Endothelial cell of umbilical vein (primary cell): Measurements from ENCODE around the gene ATP5PB. TPM values are rescaled to one million over a fixed set of nuclear protein-coding genes. Genes with fewer than 3 reads are reported as not detected.

ENCODE experiments used
- BruUV-seq: library from RNA; stranded (reverse); fragments of 400-500 nt; replicated peaks from 2 replicates; lab custom pipeline; 2021; lab: Mats Ljungman, UMichigan
- CTCF ChIA-PET: fragments of 300-600, 350-600 bp; sonication (Branson Sonifier 250); formaldehyde crosslinking; loops from one replicate; lab custom pipeline; 2021; ENCODE audit warnings: antibody characterized with exemption, inconsistent platforms; lab: Charles Lee
- POLR2A ChIA-PET: fragments of 300-600, 350-600 bp; sonication (Branson Sonifier 250); formaldehyde crosslinking; loops from one replicate; lab custom pipeline; 2021; ENCODE audit warnings: antibody characterized with exemption, inconsistent platforms; lab: Charles Lee
- DNase-seq: peaks from one replicate; pipeline ENCODE4 v3.0.0-alpha.2; 2011; ENCODE audit warnings: low read depth, low spot score
- FAIRE-seq: peaks from 2 replicates; lab custom pipeline; 2011; peaks lifted over from hg19 to GRCh38; lab: Jason Lieb, UNC
- H2AFZ ChIP-seq: 2 replicates; pipeline ENCODE4 v1.6.0; 2012; ENCODE audit warnings: low read depth, low read length, control low read depth, inconsistent platforms
- H3K27ac ChIP-seq: 2 replicates; pipeline ENCODE4 v1.5.1; 2011; ENCODE audit warnings: low read depth, mild to moderate bottlenecking, control low read depth, low read length, moderate library complexity; ENCODE audit not compliant: insufficient read depth
- H3K27me3 ChIP-seq, 2 experiments: 2 replicates each; pipeline versions ENCODE4 v1.6.0 to v1.6.1; 2011; ENCODE audit warnings: low read length in 2 of 2, mixed read lengths in 1 of 2; ENCODE audit not compliant: control insufficient read depth in 2 of 2, insufficient read depth in 2 of 2
- H3K36me3 ChIP-seq, 2 experiments: 2 replicates in 1 of 2; 3 replicates in 1 of 2; pipeline ENCODE4 v1.5.1; 2011; ENCODE audit warnings: low read length in 2 of 2, mild to moderate bottlenecking in 1 of 2, moderate library complexity in 1 of 2; ENCODE audit not compliant: control insufficient read depth in 2 of 2, insufficient read depth in 2 of 2; ENCODE audit errors: extremely low read depth in 1 of 2
- H3K4me1 ChIP-seq: 3 replicates; pipeline ENCODE4 v1.5.1; 2011; ENCODE audit warnings: mild to moderate bottlenecking, low read length; ENCODE audit not compliant: control insufficient read depth, insufficient read depth; ENCODE audit errors: extremely low read depth
- H3K4me2 ChIP-seq: 2 replicates; pipeline ENCODE4 v1.6.1; 2011; ENCODE audit warnings: low read length, control low read depth, mixed read lengths; ENCODE audit not compliant: insufficient read depth
- H3K4me3 ChIP-seq, 3 experiments: fragments of 200-600 bp in 1 of 3; sonication (generic), shearing (Covaris generic) in 1 of 3; replicated peaks in 1 of 3; 2 replicates each; pipeline ENCODE4 v1.5.1; 2011 to 2016; ENCODE audit warnings: control low read depth in 3 of 3, low read length in 3 of 3, mild to moderate bottlenecking in 2 of 3, inconsistent platforms in 1 of 3, low read depth in 1 of 3, moderate library complexity in 1 of 3; ENCODE audit not compliant: insufficient read depth in 1 of 3
- H3K79me2 ChIP-seq: 2 replicates; pipeline ENCODE4 v1.6.0; 2012; ENCODE audit warnings: low read length, inconsistent platforms; ENCODE audit not compliant: control insufficient read depth, insufficient read depth
- H3K9ac ChIP-seq: replicated peaks from 2 replicates; pipeline ENCODE3; 2011; ENCODE audit warnings: low read length, control low read depth; ENCODE audit not compliant: insufficient read depth; ENCODE audit errors: extremely low read depth
- H3K9me1 ChIP-seq: replicated peaks from 3 replicates; pipeline ENCODE4 v1.6.0; 2011; ENCODE audit warnings: mild to moderate bottlenecking, low read length; ENCODE audit not compliant: control insufficient read depth, insufficient read depth; ENCODE audit errors: extremely low read depth
- H3K9me3 ChIP-seq: replicated peaks from 2 replicates; pipeline ENCODE4 v1.5.1; 2012; ENCODE audit warnings: low read length, inconsistent platforms; ENCODE audit not compliant: control insufficient read depth, insufficient read depth
- H4K20me1 ChIP-seq: replicated peaks from 2 replicates; pipeline ENCODE3; 2011; ENCODE audit warnings: mild to moderate bottlenecking, low read length; ENCODE audit not compliant: control insufficient read depth, insufficient read depth; ENCODE audit errors: extremely low read depth
- FOS ChIP-seq: IDR thresholded peaks from 2 replicates; pipeline ENCODE4 v1.6.1; 2011; ENCODE audit warnings: mild to moderate bottlenecking, low read length, moderate library complexity, borderline replicate concordance; ENCODE audit not compliant: insufficient read depth
- GATA2 ChIP-seq: IDR thresholded peaks from 2 replicates; pipeline ENCODE4 v1.7.0; 2011; ENCODE audit warnings: low read depth, mild to moderate bottlenecking, moderate library complexity, mixed read lengths, low read length; ENCODE audit not compliant: insufficient read length, insufficient read depth
- JUN ChIP-seq: IDR thresholded peaks from 2 replicates; pipeline ENCODE4 v1.6.1; 2011; ENCODE audit warnings: borderline replicate concordance, low read depth; ENCODE audit not compliant: insufficient read length, insufficient read depth
- POLR2AphosphoS5 ChIP-seq: IDR thresholded peaks from 2 replicates; pipeline ENCODE4 v1.6.1; 2012; ENCODE audit warnings: low read depth, mild to moderate bottlenecking, control low read depth, low read length, moderate library complexity; ENCODE audit not compliant: insufficient read depth
- dilution Hi-C: fragments of 300-500 bp; cut with MboI; formaldehyde crosslinking; loops from one replicate; pipeline ENCODE4 v1.15.0; 2019; ENCODE audit warnings: low sequenced_read_pairs; ENCODE audit not compliant: extremely low pct_ligation_motif_present
- intact Hi-C: fragments of 100-400 bp; cut with micrococcal nuclease; formaldehyde crosslinking; loops from one replicate; pipeline ENCODE4 v1.10.0; 2022
- polyA plus RNA-seq, 4 experiments: library from polyadenylated mRNA; depleted of rRNA in 3 of 4; stranded (reverse) in 3 of 4; unstranded in 1 of 4; fragments of >200 nt; gene quantifications; 2 replicates each; pipeline versions ENCODE4 v1.2.1 to v1.2.3, GENCODE V29; 2011 to 2012; ENCODE audit warnings: missing spikeins in 1 of 4
- total RNA-seq: library from RNA; stranded (reverse); gene quantifications from 2 replicates; pipeline ENCODE4 v1.2.3, GENCODE V29; 2021
- TF ChIP-seq, protein P1 (sequence below): IDR thresholded peaks from 2 replicates; pipeline ENCODE4 v1.6.1; 2011; ENCODE audit not compliant: insufficient read depth, insufficient read length
- TF ChIP-seq, protein P2 (sequence below), 2 donors: IDR thresholded peaks; 1 replicate in 1 of 2; 2 replicates in 1 of 2; pipeline ENCODE4 v1.5.1; 2011; ENCODE audit warnings: low read length in 2 of 2, mild to moderate bottlenecking in 2 of 2, moderate library complexity in 2 of 2, control low read depth in 1 of 2, inconsistent platforms in 1 of 2, low read depth in 1 of 2; ENCODE audit not compliant: insufficient read depth in 1 of 2; ENCODE audit errors: extremely low read depth in 1 of 2

Gene ATP5PB
- total and polyA plus RNA-seq, 2 donors (not counting 3 experiments of a cell fraction or from before 2014, with no cell fraction given): 231 to 244 TPM

DNA sequence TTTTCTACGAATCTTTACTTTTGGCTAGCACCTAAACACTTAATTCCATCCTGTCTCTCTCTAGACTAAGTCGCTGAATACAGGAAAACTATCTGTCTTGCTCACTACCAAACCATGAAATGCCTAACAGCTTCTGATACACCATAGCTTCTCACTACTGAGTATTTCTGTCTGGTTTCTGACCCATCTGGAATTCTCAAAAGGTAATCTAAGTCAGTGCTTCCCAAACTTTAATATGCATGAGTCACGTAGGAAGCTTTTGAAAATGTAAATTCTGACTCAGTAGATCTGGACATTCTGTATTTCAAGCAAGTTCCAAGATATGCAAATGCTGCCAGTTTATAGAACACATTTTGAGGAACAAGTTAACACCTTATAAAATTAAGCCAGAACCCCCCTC, 12.5 kb upstream of the ATP5PB start:
- ChIA-PET POLR2A (no interaction called here), CTCF (interaction anchor here (1.6 kb wide), 1 partner anchor 71 kb away, joined by 3 read pairs; no protein-coding TSS in a partner anchor)
- DNase-seq: no peak

More for the DNA sequence above, 12.5 kb upstream of the ATP5PB start:
- BruUV-seq: no TSS peak
- Histone ChIP-seq H2AFZ (no peak overlapping the region), H3K36me3 (peaks cover 12 to 17% of the 10 kb centered on the region in 2 experiments), H3K9me3 (no peaks in the 10 kb centered on the region), H4K20me1 (no peaks in the 10 kb centered on the region), H3K4me3 (no peak overlapping the region), H3K4me1 (no peaks in the 10 kb centered on the region), H3K27ac (no peak overlapping the region), H3K9ac (no peak overlapping the region), H3K79me2 (no peaks in the 10 kb centered on the region), H3K27me3 (peaks cover 0 to 4% of the 10 kb centered on the region in 2 experiments), H3K9me1 (no peaks in the 10 kb centered on the region), H3K4me2 (no peak overlapping the region)
- intact Hi-C loops: no loop called here
- FAIRE-seq: no peak
- dilution Hi-C loops: no loop called here
- TF ChIP-seq JUN: no peak
- peak; percentile 13 for TF ChIP-seq FOS
- TF ChIP-seq GATA2: no peak
- TF ChIP-seq, protein P1, sequence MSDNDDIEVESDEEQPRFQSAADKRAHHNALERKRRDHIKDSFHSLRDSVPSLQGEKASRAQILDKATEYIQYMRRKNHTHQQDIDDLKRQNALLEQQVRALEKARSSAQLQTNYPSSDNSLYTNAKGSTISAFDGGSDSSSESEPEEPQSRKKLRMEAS: no peak
- TF ChIP-seq, protein P2, sequence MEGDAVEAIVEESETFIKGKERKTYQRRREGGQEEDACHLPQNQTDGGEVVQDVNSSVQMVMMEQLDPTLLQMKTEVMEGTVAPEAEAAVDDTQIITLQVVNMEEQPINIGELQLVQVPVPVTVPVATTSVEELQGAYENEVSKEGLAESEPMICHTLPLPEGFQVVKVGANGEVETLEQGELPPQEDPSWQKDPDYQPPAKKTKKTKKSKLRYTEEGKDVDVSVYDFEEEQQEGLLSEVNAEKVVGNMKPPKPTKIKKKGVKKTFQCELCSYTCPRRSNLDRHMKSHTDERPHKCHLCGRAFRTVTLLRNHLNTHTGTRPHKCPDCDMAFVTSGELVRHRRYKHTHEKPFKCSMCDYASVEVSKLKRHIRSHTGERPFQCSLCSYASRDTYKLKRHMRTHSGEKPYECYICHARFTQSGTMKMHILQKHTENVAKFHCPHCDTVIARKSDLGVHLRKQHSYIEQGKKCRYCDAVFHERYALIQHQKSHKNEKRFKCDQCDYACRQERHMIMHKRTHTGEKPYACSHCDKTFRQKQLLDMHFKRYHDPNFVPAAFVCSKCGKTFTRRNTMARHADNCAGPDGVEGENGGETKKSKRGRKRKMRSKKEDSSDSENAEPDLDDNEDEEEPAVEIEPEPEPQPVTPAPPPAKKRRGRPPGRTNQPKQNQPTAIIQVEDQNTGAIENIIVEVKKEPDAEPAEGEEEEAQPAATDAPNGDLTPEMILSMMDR (IDR thresholded peaks at IDR 0.05; ENCODE audit: extremely low read depth in 1 of 2, insufficient read depth in 1 of 2, low read depth in 1 of 2, low read length in 2 of 2): no peak
- no peak for TF ChIP-seq POLR2AphosphoS5
